Measurements from ENCODE around the gene ZNF606. TPM values are rescaled to one million over a fixed set of nuclear protein-coding genes. Genes with fewer than 3 reads are reported as not detected.

The ZNF606 gene
- total and polyA plus RNA-seq, 2 experiments from 2014 or later = 13.6 to 55.6 TPM

DNA sequence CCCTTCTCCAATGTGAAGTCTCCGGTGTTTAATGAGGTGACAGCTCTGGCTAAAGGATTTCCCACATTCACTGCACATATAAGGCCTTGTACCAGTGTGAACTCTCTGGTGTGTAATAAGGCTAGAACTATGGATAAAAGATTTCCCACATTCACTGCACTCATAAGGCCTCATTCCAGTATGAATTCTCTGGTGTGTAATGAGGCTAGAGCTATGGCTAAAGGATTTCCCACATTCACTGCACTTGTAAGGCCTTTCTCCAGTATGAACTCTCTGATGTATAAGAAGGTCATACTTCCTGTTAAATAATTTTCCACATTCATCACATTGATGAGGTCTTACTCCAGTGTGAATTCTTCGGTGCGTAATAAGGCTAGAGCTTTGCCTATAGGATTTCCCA lies 61.0 kb downstream of the ZNF606 start:
- Mint-ChIP-seq H3K27me3 (ENCODE audit: insufficient read depth, low read depth, poor library complexity) (peaks cover 6% of the 10 kb centered on the region), H3K36me3 (ENCODE audit: low read depth) (peaks cover 62% of the 10 kb centered on the region), H3K4me1 (peaks cover 10% of the 10 kb centered on the region), H3K9me3 (no peaks in the 10 kb centered on the region; the same call in 2 of the 3 replicates), H3K4me3 (no peak overlapping the region), H3K27ac (no peak overlapping the region)
- no peak for DNase-seq (ENCODE audit: low spot score)
- H3K4me3 ChIP-seq = no peak overlapping the region
- no peak for ATAC-seq
- TF ChIP-seq POLR2AphosphoS5 (IDR thresholded peaks at IDR 0.05; ENCODE audit: low read depth) (no peak), EZH2phosphoT487 (IDR thresholded peaks at IDR 0.05; ENCODE audit: unreplicated experiment) (no peak), JUNB (IDR thresholded peaks at IDR 0.05; ENCODE audit: unreplicated experiment) (no peak), NANOG (IDR thresholded peaks at IDR 0.05; ENCODE audit: borderline replicate concordance) (no peak), EZH2 (IDR thresholded peaks at IDR 0.05; ENCODE audit: low read depth, unreplicated experiment) (no peak), ZNF114 (CRISPR knock-in tag; IDR thresholded peaks at IDR 0.05) (no peak), CREB1 (CRISPR knock-in tag; IDR thresholded peaks at IDR 0.05; ENCODE audit: low read depth) (no peak), STAT1 (IDR thresholded peaks at IDR 0.05; ENCODE audit: unreplicated experiment) (no peak), ZNF331 (CRISPR knock-in tag; IDR thresholded peaks at IDR 0.05; ENCODE audit: low read depth) (no peak)
- TF ChIP-seq, protein P1, sequence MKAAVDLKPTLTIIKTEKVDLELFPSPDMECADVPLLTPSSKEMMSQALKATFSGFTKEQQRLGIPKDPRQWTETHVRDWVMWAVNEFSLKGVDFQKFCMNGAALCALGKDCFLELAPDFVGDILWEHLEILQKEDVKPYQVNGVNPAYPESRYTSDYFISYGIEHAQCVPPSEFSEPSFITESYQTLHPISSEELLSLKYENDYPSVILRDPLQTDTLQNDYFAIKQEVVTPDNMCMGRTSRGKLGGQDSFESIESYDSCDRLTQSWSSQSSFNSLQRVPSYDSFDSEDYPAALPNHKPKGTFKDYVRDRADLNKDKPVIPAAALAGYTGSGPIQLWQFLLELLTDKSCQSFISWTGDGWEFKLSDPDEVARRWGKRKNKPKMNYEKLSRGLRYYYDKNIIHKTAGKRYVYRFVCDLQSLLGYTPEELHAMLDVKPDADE (IDR thresholded peaks at IDR 0.05) = no peak
- TF ChIP-seq, protein P2, sequence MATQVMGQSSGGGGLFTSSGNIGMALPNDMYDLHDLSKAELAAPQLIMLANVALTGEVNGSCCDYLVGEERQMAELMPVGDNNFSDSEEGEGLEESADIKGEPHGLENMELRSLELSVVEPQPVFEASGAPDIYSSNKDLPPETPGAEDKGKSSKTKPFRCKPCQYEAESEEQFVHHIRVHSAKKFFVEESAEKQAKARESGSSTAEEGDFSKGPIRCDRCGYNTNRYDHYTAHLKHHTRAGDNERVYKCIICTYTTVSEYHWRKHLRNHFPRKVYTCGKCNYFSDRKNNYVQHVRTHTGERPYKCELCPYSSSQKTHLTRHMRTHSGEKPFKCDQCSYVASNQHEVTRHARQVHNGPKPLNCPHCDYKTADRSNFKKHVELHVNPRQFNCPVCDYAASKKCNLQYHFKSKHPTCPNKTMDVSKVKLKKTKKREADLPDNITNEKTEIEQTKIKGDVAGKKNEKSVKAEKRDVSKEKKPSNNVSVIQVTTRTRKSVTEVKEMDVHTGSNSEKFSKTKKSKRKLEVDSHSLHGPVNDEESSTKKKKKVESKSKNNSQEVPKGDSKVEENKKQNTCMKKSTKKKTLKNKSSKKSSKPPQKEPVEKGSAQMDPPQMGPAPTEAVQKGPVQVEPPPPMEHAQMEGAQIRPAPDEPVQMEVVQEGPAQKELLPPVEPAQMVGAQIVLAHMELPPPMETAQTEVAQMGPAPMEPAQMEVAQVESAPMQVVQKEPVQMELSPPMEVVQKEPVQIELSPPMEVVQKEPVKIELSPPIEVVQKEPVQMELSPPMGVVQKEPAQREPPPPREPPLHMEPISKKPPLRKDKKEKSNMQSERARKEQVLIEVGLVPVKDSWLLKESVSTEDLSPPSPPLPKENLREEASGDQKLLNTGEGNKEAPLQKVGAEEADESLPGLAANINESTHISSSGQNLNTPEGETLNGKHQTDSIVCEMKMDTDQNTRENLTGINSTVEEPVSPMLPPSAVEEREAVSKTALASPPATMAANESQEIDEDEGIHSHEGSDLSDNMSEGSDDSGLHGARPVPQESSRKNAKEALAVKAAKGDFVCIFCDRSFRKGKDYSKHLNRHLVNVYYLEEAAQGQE (IDR thresholded peaks at IDR 0.05; ENCODE audit: unreplicated experiment) = no peak
- TF ChIP-seq, protein P3, sequence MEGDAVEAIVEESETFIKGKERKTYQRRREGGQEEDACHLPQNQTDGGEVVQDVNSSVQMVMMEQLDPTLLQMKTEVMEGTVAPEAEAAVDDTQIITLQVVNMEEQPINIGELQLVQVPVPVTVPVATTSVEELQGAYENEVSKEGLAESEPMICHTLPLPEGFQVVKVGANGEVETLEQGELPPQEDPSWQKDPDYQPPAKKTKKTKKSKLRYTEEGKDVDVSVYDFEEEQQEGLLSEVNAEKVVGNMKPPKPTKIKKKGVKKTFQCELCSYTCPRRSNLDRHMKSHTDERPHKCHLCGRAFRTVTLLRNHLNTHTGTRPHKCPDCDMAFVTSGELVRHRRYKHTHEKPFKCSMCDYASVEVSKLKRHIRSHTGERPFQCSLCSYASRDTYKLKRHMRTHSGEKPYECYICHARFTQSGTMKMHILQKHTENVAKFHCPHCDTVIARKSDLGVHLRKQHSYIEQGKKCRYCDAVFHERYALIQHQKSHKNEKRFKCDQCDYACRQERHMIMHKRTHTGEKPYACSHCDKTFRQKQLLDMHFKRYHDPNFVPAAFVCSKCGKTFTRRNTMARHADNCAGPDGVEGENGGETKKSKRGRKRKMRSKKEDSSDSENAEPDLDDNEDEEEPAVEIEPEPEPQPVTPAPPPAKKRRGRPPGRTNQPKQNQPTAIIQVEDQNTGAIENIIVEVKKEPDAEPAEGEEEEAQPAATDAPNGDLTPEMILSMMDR (conservative IDR thresholded peaks at IDR 0.05; ENCODE audit: low read depth in 2 of 2) = no peak
- TF ChIP-seq, protein P4, sequence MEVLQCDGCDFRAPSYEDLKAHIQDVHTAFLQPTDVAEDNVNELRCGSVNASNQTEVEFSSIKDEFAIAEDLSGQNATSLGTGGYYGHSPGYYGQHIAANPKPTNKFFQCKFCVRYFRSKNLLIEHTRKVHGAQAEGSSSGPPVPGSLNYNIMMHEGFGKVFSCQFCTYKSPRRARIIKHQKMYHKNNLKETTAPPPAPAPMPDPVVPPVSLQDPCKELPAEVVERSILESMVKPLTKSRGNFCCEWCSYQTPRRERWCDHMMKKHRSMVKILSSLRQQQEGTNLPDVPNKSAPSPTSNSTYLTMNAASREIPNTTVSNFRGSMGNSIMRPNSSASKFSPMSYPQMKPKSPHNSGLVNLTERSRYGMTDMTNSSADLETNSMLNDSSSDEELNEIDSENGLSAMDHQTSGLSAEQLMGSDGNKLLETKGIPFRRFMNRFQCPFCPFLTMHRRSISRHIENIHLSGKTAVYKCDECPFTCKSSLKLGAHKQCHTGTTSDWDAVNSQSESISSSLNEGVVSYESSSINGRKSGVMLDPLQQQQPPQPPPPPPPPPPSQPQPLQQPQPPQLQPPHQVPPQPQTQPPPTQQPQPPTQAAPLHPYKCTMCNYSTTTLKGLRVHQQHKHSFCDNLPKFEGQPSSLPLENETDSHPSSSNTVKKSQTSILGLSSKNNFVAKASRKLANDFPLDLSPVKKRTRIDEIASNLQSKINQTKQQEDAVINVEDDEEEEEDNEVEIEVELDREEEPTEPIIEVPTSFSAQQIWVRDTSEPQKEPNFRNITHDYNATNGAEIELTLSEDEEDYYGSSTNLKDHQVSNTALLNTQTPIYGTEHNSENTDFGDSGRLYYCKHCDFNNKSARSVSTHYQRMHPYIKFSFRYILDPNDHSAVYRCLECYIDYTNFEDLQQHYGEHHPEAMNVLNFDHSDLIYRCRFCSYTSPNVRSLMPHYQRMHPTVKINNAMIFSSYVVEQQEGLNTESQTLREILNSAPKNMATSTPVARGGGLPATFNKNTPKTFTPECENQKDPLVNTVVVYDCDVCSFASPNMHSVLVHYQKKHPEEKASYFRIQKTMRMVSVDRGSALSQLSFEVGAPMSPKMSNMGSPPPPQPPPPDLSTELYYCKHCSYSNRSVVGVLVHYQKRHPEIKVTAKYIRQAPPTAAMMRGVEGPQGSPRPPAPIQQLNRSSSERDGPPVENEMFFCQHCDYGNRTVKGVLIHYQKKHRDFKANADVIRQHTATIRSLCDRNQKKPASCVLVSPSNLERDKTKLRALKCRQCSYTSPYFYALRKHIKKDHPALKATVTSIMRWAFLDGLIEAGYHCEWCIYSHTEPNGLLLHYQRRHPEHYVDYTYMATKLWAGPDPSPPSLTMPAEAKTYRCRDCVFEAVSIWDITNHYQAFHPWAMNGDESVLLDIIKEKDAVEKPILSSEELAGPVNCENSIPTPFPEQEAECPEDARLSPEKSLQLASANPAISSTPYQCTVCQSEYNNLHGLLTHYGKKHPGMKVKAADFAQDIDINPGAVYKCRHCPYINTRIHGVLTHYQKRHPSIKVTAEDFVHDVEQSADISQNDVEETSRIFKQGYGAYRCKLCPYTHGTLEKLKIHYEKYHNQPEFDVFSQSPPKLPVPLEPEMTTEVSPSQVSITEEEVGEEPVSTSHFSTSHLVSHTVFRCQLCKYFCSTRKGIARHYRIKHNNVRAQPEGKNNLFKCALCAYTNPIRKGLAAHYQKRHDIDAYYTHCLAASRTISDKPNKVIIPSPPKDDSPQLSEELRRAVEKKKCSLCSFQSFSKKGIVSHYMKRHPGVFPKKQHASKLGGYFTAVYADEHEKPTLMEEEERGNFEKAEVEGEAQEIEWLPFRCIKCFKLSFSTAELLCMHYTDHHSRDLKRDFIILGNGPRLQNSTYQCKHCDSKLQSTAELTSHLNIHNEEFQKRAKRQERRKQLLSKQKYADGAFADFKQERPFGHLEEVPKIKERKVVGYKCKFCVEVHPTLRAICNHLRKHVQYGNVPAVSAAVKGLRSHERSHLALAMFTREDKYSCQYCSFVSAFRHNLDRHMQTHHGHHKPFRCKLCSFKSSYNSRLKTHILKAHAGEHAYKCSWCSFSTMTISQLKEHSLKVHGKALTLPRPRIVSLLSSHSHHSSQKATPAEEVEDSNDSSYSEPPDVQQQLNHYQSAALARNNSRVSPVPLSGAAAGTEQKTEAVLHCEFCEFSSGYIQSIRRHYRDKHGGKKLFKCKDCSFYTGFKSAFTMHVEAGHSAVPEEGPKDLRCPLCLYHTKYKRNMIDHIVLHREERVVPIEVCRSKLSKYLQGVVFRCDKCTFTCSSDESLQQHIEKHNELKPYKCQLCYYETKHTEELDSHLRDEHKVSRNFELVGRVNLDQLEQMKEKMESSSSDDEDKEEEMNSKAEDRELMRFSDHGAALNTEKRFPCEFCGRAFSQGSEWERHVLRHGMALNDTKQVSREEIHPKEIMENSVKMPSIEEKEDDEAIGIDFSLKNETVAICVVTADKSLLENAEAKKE (CRISPR knock-in tag; IDR thresholded peaks at IDR 0.05) = no peak
- peaks cover 6% of the 10 kb centered on the region for H3K4me1 ChIP-seq (ENCODE audit: insufficient read depth)
- H3K9me2 ChIP-seq (ENCODE audit: insufficient read depth) = no peaks in the 10 kb centered on the region
- H3K4me2 ChIP-seq = no peak overlapping the region
- H3K27ac ChIP-seq (ENCODE audit: low read depth) = no peak overlapping the region
- H3F3A ChIP-seq (replicated peaks; ENCODE audit: low read depth) = 0 out of 2 replicates have a peak, but pooled peaks cover 1% of the 10 kb centered on the region
- peaks cover 15% of the 10 kb centered on the region; the same call in 1 of the 2 replicates for H3K36me3 ChIP-seq (ENCODE audit: insufficient read depth)
- H3K27me3 ChIP-seq (ENCODE audit: insufficient read depth) = no peaks in the 10 kb centered on the region
- peaks cover 56% of the 10 kb centered on the region for H3K79me2 ChIP-seq (replicated peaks; ENCODE audit: insufficient read depth)
- peaks cover 21% of the 10 kb centered on the region for H4K20me1 ChIP-seq (replicated peaks; ENCODE audit: insufficient read depth)
- no peak overlapping the region for H2AFZ ChIP-seq

Data from GM23338 (cell line).